Upper lobe of right lung (tissue), 1 donor: ENCODE results near the gene GLOD4. TPM values are rescaled to one million over a fixed set of nuclear protein-coding genes. Genes with fewer than 3 reads are reported as not detected.
"Not testable (repeated sequence)": the region's sequence is repeated elsewhere in the genome, so short reads cannot be mapped to it uniquely, and the experiment has no call there.

Source experiments
- ATAC-seq: fragments of 200-7000 bp; cut with Tn5 transposase; one replicate; pipeline ENCODE4 v1.9.1; 2020; ENCODE audit warnings: mild to moderate bottlenecking, moderate library complexity
- DNase-seq: peaks from one replicate; pipeline ENCODE4 v3.0.0-alpha.2; 2020
- H3K27ac ChIP-seq: fragments of 200-600 bp; one replicate; pipeline ENCODE4 v1.8.0; 2022
- H3K27me3 ChIP-seq: fragments of 200-600 bp; one replicate; pipeline ENCODE4 v1.8.0; 2022; ENCODE audit warnings: mild to moderate bottlenecking
- H3K36me3 ChIP-seq: fragments of 200-600 bp; one replicate; pipeline ENCODE4 v1.8.0; 2022
- H3K4me1 ChIP-seq: fragments of 200-600 bp; one replicate; pipeline ENCODE4 v1.8.0; 2022
- H3K4me3 ChIP-seq: fragments of 200-600 bp; one replicate; pipeline ENCODE4 v1.8.0; 2022; ENCODE audit warnings: mild to moderate bottlenecking
- H3K9me3 ChIP-seq: fragments of 200-600 bp; one replicate; pipeline ENCODE4 v1.8.0; 2022
- CTCF ChIP-seq: fragments of 200-600 bp; IDR thresholded peaks from one replicate; pipeline ENCODE4 v1.8.0; 2022; ENCODE audit warnings: antibody characterized with exemption
- intact Hi-C: fragments of 100-400 bp; cut with DNase I; formaldehyde crosslinking; loops from one replicate; pipeline ENCODE4 v1.11.0; 2022
- total RNA-seq: library from RNA; stranded (reverse); fragmentation: NEBNext Ultra II Directional; extraction: Animal tissue kit (Norgen Biotek cat#: 25700); gene quantifications from one replicate; pipeline ENCODE4 v1.2.1, GENCODE V29; 2021
- donor health status: DM: no; HTN: yes; CAD: no; lungs with severe emphysema.

GLOD4 gene
- total RNA-seq, 1 donor from 2014 or later, result 55.5 TPM

GRCh38 chr17:773467-774312, 8.4 kb downstream of the GLOD4 start:
- no peak for DNase-seq
- Histone ChIP-seq H3K36me3 (peaks cover 92% of the 10 kb centered on the region), H3K27me3 (no peaks in the 10 kb centered on the region), H3K27ac (no peak overlapping the region), H3K9me3 (no peaks in the 10 kb centered on the region), H3K4me1 (no peaks in the 10 kb centered on the region), H3K4me3 (no peak overlapping the region)
- no peak for ATAC-seq
- TF ChIP-seq CTCF, result no peak
- intact Hi-C loops, result no loop called here

- Histone ChIP-seq H3K4me3 (no peak overlapping the region), H3K27ac (no peak overlapping the region), H3K36me3 (peaks cover 86% of the 10 kb centered on the region), H3K27me3 (no peaks in the 10 kb centered on the region), H3K9me3 (no peaks in the 10 kb centered on the region), H3K4me1 (no peaks in the 10 kb centered on the region)
- intact Hi-C loops, result no loop called here
- ATAC-seq, result no peak
- DNase-seq, result no peak
- TF ChIP-seq CTCF, result no peak
Measured at GRCh38 chr17:773016-773415, 9.1 kb downstream of the GLOD4 start.

GRCh38 chr17:767076-767475, 15.0 kb downstream of the GLOD4 start:
- intact Hi-C loops, result no loop called here
- no peak overlapping the region for H3K27ac ChIP-seq
- no peak overlapping the region for H3K4me3 ChIP-seq
- H3K27me3 ChIP-seq, result no peaks in the 10 kb centered on the region
- no peak for DNase-seq
- H3K4me1 ChIP-seq, result no peaks in the 10 kb centered on the region
- H3K36me3 ChIP-seq, result peaks cover 75% of the 10 kb centered on the region
- ATAC-seq, result peak; percentile 73
- TF ChIP-seq CTCF, result no peak
- H3K9me3 ChIP-seq, result no peaks in the 10 kb centered on the region

- H3K27ac ChIP-seq, result no peak overlapping the region
- H3K4me1 ChIP-seq, result no peaks in the 10 kb centered on the region
- TF ChIP-seq CTCF, result no peak
- ATAC-seq (no peak), DNase-seq (peak; percentile 22)
- no peaks in the 10 kb centered on the region for H3K27me3 ChIP-seq
- H3K4me3 ChIP-seq, result no peak overlapping the region
- intact Hi-C loops, result no loop called here
- H3K9me3 ChIP-seq, result no peaks in the 10 kb centered on the region
- H3K36me3 ChIP-seq, result peaks cover 64% of the 10 kb centered on the region
Measured at GRCh38 chr17:760371-760770, 21.7 kb downstream of the GLOD4 start.

- intact Hi-C loops, result no loop called here
- TF ChIP-seq CTCF, result no peak
- no peak for ATAC-seq
Measured at GRCh38 chr17:759964-760363, 22.1 kb downstream of the GLOD4 start.

GRCh38 chr17:756010-756567, 26.0 kb downstream of the GLOD4 start:
- intact Hi-C loops, H3K9me3 ChIP-seq, H3K4me3 ChIP-seq, ATAC-seq, H3K4me1 ChIP-seq, H3K27me3 ChIP-seq: not testable (repeated sequence)
- peaks cover 32% of the 10 kb centered on the region for H3K36me3 ChIP-seq
- peak; percentile 19 for DNase-seq
- peak overlapping the region; percentile 15 for H3K27ac ChIP-seq

More at GRCh38 chr17:759964-760363, 22.1 kb downstream of the GLOD4 start:
- H3K9me3 ChIP-seq, result no peaks in the 10 kb centered on the region
- H3K27ac ChIP-seq, result no peak overlapping the region
- no peak for DNase-seq
- H3K4me3 ChIP-seq, result no peak overlapping the region
- no peaks in the 10 kb centered on the region for H3K4me1 ChIP-seq
- H3K27me3 ChIP-seq, result no peaks in the 10 kb centered on the region
- H3K36me3 ChIP-seq, result peaks cover 60% of the 10 kb centered on the region

GRCh38 chr17:755319-755961, 26.6 kb downstream of the GLOD4 start:
- H3K27ac ChIP-seq, H3K27me3 ChIP-seq, H3K4me3 ChIP-seq, intact Hi-C loops, H3K9me3 ChIP-seq, ATAC-seq, DNase-seq: not testable (repeated sequence)
- H3K4me1 ChIP-seq, result peaks cover 11% of the 10 kb centered on the region
- H3K36me3 ChIP-seq, result peaks cover 26% of the 10 kb centered on the region
